ENCODE measurements around the gene RIPOR2. TPM values are rescaled to one million over a fixed set of nuclear protein-coding genes. Genes with fewer than 3 reads are reported as not detected.
A peak's percentile ranks its signal among the peaks of the same experiment; 100 is the strongest.
"Not testable (repeated sequence)": the region's sequence is repeated elsewhere in the genome, so short reads cannot be mapped to it uniquely, and the experiment has no call there.

The RIPOR2 gene
- total RNA-seq, 2 experiments from 2014 or later = 18.0 to 28.9 TPM

DNA sequence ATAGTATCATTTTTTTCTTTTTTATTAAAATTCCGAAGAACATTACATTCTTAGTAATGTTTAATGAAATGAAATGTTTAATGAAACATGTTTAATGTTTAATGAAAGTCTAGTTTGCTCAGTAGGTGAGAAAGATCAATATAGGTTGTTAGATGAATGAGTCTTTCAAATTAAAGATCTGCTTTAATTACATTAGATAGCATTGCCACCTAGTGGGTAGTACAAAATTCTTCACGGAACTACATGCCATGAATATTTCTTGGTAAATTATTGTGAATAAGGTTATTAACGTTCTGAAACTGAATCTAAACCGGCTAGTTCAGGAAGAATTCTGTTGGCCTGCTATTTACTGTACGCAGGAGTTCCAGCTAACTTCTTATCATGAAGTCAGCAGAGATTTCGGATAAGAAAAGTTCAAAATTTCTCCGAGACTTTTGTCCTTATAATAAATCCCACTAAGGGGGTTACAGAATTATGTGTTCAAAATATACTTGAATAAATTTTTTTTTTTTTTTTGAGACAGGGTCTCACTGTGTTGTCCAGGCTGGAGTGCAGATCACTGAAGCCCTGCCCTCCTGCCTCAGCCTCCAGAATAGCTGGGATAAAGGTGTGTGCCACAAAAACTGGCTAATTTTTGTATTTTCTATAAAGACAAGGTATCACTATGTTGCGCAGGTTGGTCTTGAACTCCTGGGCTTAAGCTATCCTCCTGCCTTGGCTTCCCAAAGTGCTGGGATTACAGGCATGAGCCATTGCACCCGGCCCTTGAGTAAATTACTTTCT, 168.9 kb downstream of the RIPOR2 start:
- Histone ChIP-seq H3K9me3 (ENCODE audit: low read length) (no peaks in the 10 kb centered on the region), H3K36me3 (ENCODE audit: insufficient read depth, low read length) (no peaks in the 10 kb centered on the region), H3K4me3 (ENCODE audit: low read depth, low read length, poor library complexity, severe bottlenecking) (no peak overlapping the region), H3K27ac (ENCODE audit: low read depth, low read length, poor library complexity, severe bottlenecking) (no peak overlapping the region), H3K79me2 (ENCODE audit: insufficient read depth, low read depth, low read length) (no peaks in the 10 kb centered on the region), H2AFZ (ENCODE audit: low read length) (peak overlapping the region; percentile 38; the same call in 1 of the 2 replicates), H3K4me2 (ENCODE audit: low read length) (no peak overlapping the region; the same call in 1 of the 2 replicates), H3K4me1 (ENCODE audit: insufficient read depth, low read length, poor library complexity, severe bottlenecking) (peaks cover 4% of the 10 kb centered on the region), H3K9me2 (ENCODE audit: insufficient read depth, low read length) (no peaks in the 10 kb centered on the region), H4K20me1 (ENCODE audit: insufficient read depth, low read length) (no peaks in the 10 kb centered on the region)
- DNase-seq (ENCODE audit: low spot score) = peak; percentile 64
- ChIA-PET CTCF (ENCODE audit: unreplicated experiment) (no interaction called here), POLR2A (interaction anchor here (0.7 kb wide), 2 partner anchors 80 to 123 kb away, joined by 3 to 4 read pairs; no protein-coding TSS in a partner anchor)
- TF ChIP-seq, protein P1, sequence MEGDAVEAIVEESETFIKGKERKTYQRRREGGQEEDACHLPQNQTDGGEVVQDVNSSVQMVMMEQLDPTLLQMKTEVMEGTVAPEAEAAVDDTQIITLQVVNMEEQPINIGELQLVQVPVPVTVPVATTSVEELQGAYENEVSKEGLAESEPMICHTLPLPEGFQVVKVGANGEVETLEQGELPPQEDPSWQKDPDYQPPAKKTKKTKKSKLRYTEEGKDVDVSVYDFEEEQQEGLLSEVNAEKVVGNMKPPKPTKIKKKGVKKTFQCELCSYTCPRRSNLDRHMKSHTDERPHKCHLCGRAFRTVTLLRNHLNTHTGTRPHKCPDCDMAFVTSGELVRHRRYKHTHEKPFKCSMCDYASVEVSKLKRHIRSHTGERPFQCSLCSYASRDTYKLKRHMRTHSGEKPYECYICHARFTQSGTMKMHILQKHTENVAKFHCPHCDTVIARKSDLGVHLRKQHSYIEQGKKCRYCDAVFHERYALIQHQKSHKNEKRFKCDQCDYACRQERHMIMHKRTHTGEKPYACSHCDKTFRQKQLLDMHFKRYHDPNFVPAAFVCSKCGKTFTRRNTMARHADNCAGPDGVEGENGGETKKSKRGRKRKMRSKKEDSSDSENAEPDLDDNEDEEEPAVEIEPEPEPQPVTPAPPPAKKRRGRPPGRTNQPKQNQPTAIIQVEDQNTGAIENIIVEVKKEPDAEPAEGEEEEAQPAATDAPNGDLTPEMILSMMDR (conservative IDR thresholded peaks at IDR 0.05; ENCODE audit: low read length) = peak; percentile 91
- no peak for TF ChIP-seq EZH2phosphoT487 (IDR thresholded peaks at IDR 0.05; ENCODE audit: borderline replicate concordance, low read depth, low read length)
- no TSS peak for BruUV-seq (replicated peaks)
- intact Hi-C loops (cut with micrococcal nuclease; ENCODE audit: unreplicated experiment) = loop anchor here (1.0 kb wide), 2 partner anchors 71 to 184 kb away; no protein-coding TSS in a partner anchor

DNA sequence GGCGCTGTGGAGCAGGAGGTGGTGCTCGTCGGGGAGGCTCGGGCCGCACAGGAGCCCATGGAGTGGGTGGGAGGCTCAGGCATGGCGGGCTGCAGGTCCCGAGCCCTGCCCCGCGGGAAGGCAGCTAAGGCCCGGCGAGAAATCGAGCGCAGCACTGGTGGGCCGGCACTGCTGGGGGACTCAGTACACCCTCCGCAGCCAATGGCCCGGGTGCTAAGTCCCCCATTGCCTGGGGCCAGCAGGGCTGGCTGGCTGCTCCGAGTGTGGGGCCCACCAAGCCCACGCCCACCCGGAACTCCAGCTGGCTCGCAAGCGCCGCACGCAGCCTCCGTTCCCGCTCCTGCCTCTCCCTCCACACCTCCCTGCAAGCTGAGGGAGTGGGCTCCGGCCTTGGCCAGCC, 169.8 kb downstream of the RIPOR2 start:
- CTCF ChIA-PET (ENCODE audit: unreplicated experiment); H3K36me3 ChIP-seq (ENCODE audit: insufficient read depth, low read length); DNase-seq (ENCODE audit: low spot score); BruUV-seq (replicated peaks); H3K4me2 ChIP-seq (ENCODE audit: low read length); H3K9me2 ChIP-seq (ENCODE audit: insufficient read depth, low read length); H3K27ac ChIP-seq (ENCODE audit: low read depth, low read length, poor library complexity, severe bottlenecking); POLR2A ChIA-PET; H3K9me3 ChIP-seq (ENCODE audit: low read length); H3K4me3 ChIP-seq (ENCODE audit: low read depth, low read length, poor library complexity, severe bottlenecking); H2AFZ ChIP-seq (ENCODE audit: low read length); H4K20me1 ChIP-seq (ENCODE audit: insufficient read depth, low read length); H3K79me2 ChIP-seq (ENCODE audit: insufficient read depth, low read depth, low read length): not testable (repeated sequence)
- intact Hi-C loops (cut with micrococcal nuclease; ENCODE audit: unreplicated experiment) = loop anchor here (1.0 kb wide), 2 partner anchors 70 to 183 kb away; no protein-coding TSS in a partner anchor
- peaks cover 11% of the 10 kb centered on the region for H3K4me1 ChIP-seq (ENCODE audit: insufficient read depth, low read length, poor library complexity, severe bottlenecking)

DNA sequence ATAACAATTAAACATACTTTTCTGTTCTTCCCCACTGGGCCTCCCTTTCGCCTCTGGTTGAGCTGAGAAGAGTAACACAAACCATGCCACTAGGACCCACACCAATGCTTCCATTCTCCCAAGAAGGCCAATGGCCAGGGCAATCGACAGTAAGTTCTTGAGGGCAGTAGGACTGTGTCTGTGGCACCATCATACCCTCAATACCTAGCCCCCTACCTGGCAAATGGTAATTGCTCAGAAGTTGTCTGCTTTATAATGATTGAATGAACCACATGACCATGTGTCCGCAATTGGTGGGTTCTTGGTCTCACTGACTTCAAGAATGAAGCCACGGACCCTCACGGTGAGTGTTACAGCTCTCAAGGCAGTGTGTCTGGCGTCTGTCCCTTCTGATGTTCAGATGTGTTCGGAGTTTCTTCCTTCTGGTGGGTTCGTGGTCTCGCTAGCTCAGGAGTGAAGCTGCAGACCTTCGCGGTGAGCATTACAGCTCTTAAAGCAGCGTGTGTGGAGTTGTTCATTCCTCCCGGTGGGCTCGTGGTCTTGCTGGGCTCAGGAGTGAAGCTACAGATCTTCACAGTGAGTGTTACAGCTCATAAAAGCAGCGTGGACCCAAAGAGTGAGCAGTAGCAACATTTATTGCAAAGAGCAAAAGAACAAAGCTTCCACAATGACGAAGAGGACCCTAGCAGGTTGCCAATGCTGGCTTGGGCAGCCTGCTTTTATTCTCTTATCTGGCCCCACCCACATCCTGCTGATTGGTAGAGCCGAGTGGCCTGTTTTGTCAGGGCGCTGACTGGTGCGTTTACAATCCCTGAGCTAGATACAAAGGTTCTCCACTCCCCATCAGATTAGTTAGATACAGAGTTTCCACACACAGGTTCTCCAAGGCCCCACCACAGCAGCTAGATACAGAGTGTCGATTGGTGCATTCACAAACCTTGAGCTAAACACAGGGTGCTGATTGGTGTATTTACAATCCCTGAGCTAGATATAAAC, 170.6 kb downstream of the RIPOR2 start:
- POLR2A ChIA-PET = interaction anchor here (1.9 kb wide), 1 partner anchor 181 kb away, joined by 8 read pairs; no protein-coding TSS in a partner anchor
- H4K20me1 ChIP-seq (ENCODE audit: insufficient read depth, low read length); H3K9me3 ChIP-seq (ENCODE audit: low read length); H3K36me3 ChIP-seq (ENCODE audit: insufficient read depth, low read length); H2AFZ ChIP-seq (ENCODE audit: low read length); H3K4me2 ChIP-seq (ENCODE audit: low read length); H3K9me2 ChIP-seq (ENCODE audit: insufficient read depth, low read length); BruUV-seq (replicated peaks); H3K4me3 ChIP-seq (ENCODE audit: low read depth, low read length, poor library complexity, severe bottlenecking); H3K27ac ChIP-seq (ENCODE audit: low read depth, low read length, poor library complexity, severe bottlenecking); H3K79me2 ChIP-seq (ENCODE audit: insufficient read depth, low read depth, low read length); DNase-seq (ENCODE audit: low spot score); intact Hi-C loops (cut with micrococcal nuclease; ENCODE audit: unreplicated experiment); CTCF ChIA-PET (ENCODE audit: unreplicated experiment): not testable (repeated sequence)
- H3K4me1 ChIP-seq (ENCODE audit: insufficient read depth, low read length, poor library complexity, severe bottlenecking) = peaks cover 11% of the 10 kb centered on the region

All from OCI-LY7 (cell line).